A673 (cell line): ENCODE data around the gene SLC6A20. TPM values are rescaled to one million over a fixed set of nuclear protein-coding genes. Genes with fewer than 3 reads are reported as not detected.

Source experiments
- BruUV-seq: library from RNA; stranded (reverse); fragments of 400-500 nt; replicated peaks from 2 replicates; lab custom pipeline; 2021; lab: Mats Ljungman, UMichigan
- CTCF ChIA-PET: fragments of 300-600 bp; sonication (Branson Sonifier 250); formaldehyde crosslinking; loops from one replicate; lab custom pipeline; 2022; ENCODE audit warnings: antibody characterized with exemption; lab: Charles Lee
- POLR2A ChIA-PET: fragments of 300-600 bp; sonication (Branson Sonifier 250); formaldehyde crosslinking; loops from one replicate; lab custom pipeline; 2022; ENCODE audit warnings: antibody characterized with exemption; ENCODE audit not compliant: low non-redundant PET; lab: Charles Lee
- DNase-seq: peaks from one replicate; pipeline ENCODE4 v3.0.0-alpha.2; 2015; ENCODE audit warnings: low spot score
- H3K27ac ChIP-seq: fragments of 200-600 bp; sonication (generic); 2 replicates; pipeline ENCODE4 v1.5.1; 2016; ENCODE audit warnings: mixed run types, low read depth, mild to moderate bottlenecking, mixed read lengths, antibody characterized with exemption, low read length; ENCODE audit not compliant: poor library complexity, severe bottlenecking
- H3K27me3 ChIP-seq: fragments of 200-600 bp; sonication (generic); replicated peaks from 2 replicates; pipeline ENCODE4 v1.6.1; 2017; ENCODE audit warnings: mixed run types, low read depth, mild to moderate bottlenecking, mixed read lengths, antibody characterized with exemption, low read length; ENCODE audit not compliant: insufficient read depth, poor library complexity
- H3K36me3 ChIP-seq: fragments of 200-600 bp; sonication (generic); 2 replicates; pipeline ENCODE4 v1.6.1; 2016; ENCODE audit warnings: mixed run types, mild to moderate bottlenecking, mixed read lengths, antibody characterized with exemption, low read length; ENCODE audit not compliant: insufficient read depth, poor library complexity, severe bottlenecking
- H3K4me1 ChIP-seq: fragments of 200-600 bp; sonication (generic); 2 replicates; pipeline ENCODE4 v1.6.1; 2017; ENCODE audit warnings: mixed run types, mild to moderate bottlenecking, mixed read lengths, antibody characterized with exemption, low read length; ENCODE audit not compliant: insufficient read depth, poor library complexity, severe bottlenecking
- H3K4me3 ChIP-seq: fragments of 200-600 bp; sonication (generic); 2 replicates; pipeline ENCODE4 v1.5.1; 2016; ENCODE audit warnings: low read depth, mixed run types, mild to moderate bottlenecking, mixed read lengths, low read length; ENCODE audit not compliant: poor library complexity, severe bottlenecking
- H3K9me3 ChIP-seq: fragments of 200-600 bp; sonication (generic); 2 replicates; pipeline ENCODE4 v1.6.1; 2016; ENCODE audit warnings: mixed run types, low read depth, mild to moderate bottlenecking, mixed read lengths, antibody characterized with exemption, low read length; ENCODE audit not compliant: poor library complexity, severe bottlenecking
- EZH2 ChIP-seq: fragments of 200-600 bp; sonication (generic); IDR thresholded peaks from 2 replicates; pipeline ENCODE4 v1.6.1; 2017; ENCODE audit warnings: borderline replicate concordance, low read depth, mild to moderate bottlenecking, mixed read lengths, antibody characterized with exemption, low read length; ENCODE audit not compliant: poor library complexity, severe bottlenecking
- intact Hi-C: fragments of 100-400 bp; cut with micrococcal nuclease; formaldehyde crosslinking; loops from one replicate; pipeline ENCODE4 v1.10.0; 2022; ENCODE audit not compliant: unreplicated experiment
- total RNA-seq: library from RNA; stranded (reverse); gene quantifications from 2 replicates; pipeline ENCODE4 v1.2.3, GENCODE V29; 2021
- TF ChIP-seq, protein P1 (sequence below): fragments of 300-800, 200-600 bp; sonication (generic); conservative IDR thresholded peaks from 2 replicates; pipeline ENCODE4 v1.5.1; 2017; ENCODE audit warnings: low read depth, mild to moderate bottlenecking, antibody characterized with exemption, low read length, moderate library complexity, mixed read lengths

SLC6A20 gene
- total RNA-seq, 1 experiment from 2014 or later, result not detected

DNA sequence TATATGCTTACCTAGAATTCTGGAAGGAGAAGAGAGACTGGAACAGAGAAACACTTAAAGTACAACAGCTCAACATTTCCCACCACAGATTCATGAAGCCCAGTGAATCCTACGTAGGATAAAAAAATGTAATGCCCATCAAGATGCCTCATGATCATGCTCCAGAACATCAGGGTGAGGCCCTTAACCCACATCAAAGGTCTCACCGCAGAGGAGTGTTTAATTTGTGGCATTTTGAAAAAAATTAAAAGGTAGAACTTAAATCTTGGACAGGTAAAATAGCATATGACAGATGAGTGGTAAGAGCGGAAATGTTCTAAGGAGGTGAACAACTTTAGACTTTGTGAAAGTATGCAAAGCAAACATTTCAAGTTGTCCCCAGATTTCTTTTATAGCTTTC is 9.7 kb upstream of the SLC6A20 start:
- no TSS peak for BruUV-seq
- intact Hi-C loops, result no loop called here
- H3K27ac ChIP-seq, result no peak overlapping the region
- no peaks in the 10 kb centered on the region for H3K36me3 ChIP-seq
- CTCF ChIA-PET, result no interaction called here
- H3K27me3 ChIP-seq, result no peaks in the 10 kb centered on the region
- no peak for DNase-seq
- H3K4me1 ChIP-seq, result no peaks in the 10 kb centered on the region
- no peaks in the 10 kb centered on the region for H3K9me3 ChIP-seq
- H3K4me3 ChIP-seq, result no peak overlapping the region
- POLR2A ChIA-PET, result no interaction called here
- no peak for TF ChIP-seq EZH2
- TF ChIP-seq, protein P1, sequence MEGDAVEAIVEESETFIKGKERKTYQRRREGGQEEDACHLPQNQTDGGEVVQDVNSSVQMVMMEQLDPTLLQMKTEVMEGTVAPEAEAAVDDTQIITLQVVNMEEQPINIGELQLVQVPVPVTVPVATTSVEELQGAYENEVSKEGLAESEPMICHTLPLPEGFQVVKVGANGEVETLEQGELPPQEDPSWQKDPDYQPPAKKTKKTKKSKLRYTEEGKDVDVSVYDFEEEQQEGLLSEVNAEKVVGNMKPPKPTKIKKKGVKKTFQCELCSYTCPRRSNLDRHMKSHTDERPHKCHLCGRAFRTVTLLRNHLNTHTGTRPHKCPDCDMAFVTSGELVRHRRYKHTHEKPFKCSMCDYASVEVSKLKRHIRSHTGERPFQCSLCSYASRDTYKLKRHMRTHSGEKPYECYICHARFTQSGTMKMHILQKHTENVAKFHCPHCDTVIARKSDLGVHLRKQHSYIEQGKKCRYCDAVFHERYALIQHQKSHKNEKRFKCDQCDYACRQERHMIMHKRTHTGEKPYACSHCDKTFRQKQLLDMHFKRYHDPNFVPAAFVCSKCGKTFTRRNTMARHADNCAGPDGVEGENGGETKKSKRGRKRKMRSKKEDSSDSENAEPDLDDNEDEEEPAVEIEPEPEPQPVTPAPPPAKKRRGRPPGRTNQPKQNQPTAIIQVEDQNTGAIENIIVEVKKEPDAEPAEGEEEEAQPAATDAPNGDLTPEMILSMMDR, result no peak

DNA sequence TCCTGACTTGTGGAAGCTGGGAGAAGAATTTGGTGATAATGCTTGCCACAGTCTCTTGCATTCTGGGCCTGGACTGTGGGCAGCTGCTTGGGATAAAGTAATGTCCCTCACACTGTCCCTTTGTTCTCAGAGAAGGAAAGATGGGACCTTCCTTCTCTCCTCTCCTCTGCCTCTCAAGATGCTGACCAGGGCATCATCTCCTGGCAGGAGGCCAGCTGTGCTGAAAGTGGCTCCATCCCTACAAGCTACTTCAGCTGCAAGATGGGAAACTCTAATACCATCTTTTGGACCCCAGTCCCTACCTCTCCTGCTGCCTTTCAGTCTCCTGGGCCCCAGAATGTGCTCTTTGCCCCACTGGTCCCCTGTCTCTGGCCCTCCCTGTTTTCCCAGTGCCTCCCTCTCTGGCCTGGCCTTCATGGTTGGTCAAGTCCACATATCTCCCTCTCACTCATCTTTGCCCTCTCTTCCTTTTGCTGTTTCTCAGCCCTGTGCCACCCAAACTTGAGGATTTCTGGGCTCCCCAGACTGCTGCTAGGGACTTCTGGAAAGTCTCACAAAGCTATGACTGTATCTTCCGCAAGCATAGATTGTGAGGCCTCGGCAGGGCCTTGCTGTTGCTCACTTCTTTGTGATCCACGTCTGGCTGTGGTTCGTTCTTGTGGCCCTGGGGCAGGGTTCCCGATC is 7.1 kb upstream of the SLC6A20 start:
- Histone ChIP-seq H3K9me3 (no peaks in the 10 kb centered on the region), H3K27ac (no peak overlapping the region), H3K27me3 (no peaks in the 10 kb centered on the region), H3K36me3 (no peaks in the 10 kb centered on the region), H3K4me3 (no peak overlapping the region), H3K4me1 (no peaks in the 10 kb centered on the region)
- ChIA-PET POLR2A (no interaction called here), CTCF (no interaction called here)
- TF ChIP-seq, protein P1, result no peak
- no peak for TF ChIP-seq EZH2
- intact Hi-C loops, result no loop called here
- no TSS peak for BruUV-seq
- no peak for DNase-seq

DNA sequence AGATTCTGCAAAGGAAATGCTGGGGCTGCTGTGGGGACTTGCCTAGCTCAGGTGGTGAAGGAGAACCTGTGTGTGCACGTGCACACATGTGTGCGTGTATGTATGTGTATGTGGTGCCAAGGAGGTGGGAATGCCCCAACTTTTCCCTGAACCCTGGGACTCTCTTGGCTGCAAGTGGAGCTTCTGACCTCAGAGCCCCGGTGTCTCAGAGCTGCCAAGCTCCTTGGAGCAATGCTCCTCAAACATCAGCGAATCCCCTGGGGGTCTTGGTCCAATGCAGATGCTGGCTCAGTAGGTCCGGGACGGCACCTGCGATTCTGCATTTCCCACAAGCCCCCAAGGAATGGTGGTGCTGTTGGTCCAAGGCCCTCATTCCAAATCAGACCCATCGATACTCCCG is 5.8 kb upstream of the SLC6A20 start:
- no peak overlapping the region for H3K4me3 ChIP-seq
- H3K4me1 ChIP-seq, result no peaks in the 10 kb centered on the region
- intact Hi-C loops, result no loop called here
- H3K36me3 ChIP-seq, result no peaks in the 10 kb centered on the region
- H3K27me3 ChIP-seq, result peaks cover 4% of the 10 kb centered on the region
- ChIA-PET CTCF (no interaction called here), POLR2A (no interaction called here)
- no TSS peak for BruUV-seq
- no peak for TF ChIP-seq EZH2
- TF ChIP-seq, protein P1, result no peak
- no peak for DNase-seq
- H3K27ac ChIP-seq, result no peak overlapping the region
- H3K9me3 ChIP-seq, result no peaks in the 10 kb centered on the region
